ENCODE results near the gene ALB.

GRCh38 chr4:73438048-73438447 is 34.0 kb downstream of the ALB start:
- TF ChIP-seq CTCF (IDR thresholded peaks at IDR 0.05; ENCODE audit: insufficient read depth, low read length) (no peak), POLR2AphosphoS5 (IDR thresholded peaks at IDR 0.05; ENCODE audit: low read depth) (no peak), GABPA (IDR thresholded peaks at IDR 0.05; ENCODE audit: low read depth) (no peak), SPI1 (IDR thresholded peaks at IDR 0.05; ENCODE audit: borderline replicate concordance, low read depth) (no peak)

Measured in HL-60 (cell line).